DOHH2 (cell line): ENCODE data around the gene SCIN.

Experiments used
- H3F3A ChIP-seq: fragments of 200-600 bp; sonication (generic), shearing (Covaris generic); 2 replicates; pipeline ENCODE4 v1.6.0; 2016; ENCODE audit warnings: antibody characterized with exemption, mild to moderate bottlenecking; ENCODE audit not compliant: control insufficient read depth, insufficient read depth
- H3K27ac ChIP-seq: fragments of 200-600 bp; sonication (generic); 2 replicates; pipeline ENCODE4 v1.5.1; 2014; ENCODE audit warnings: low read depth, mild to moderate bottlenecking, low read length, moderate library complexity
- H3K27me3 ChIP-seq: fragments of 200-600 bp; sonication (generic); 2 replicates; pipeline ENCODE4 v1.6.1; 2014; ENCODE audit warnings: mild to moderate bottlenecking, low read length, mixed read lengths; ENCODE audit not compliant: control insufficient read depth
- H3K36me3 ChIP-seq: fragments of 200-600 bp; sonication (generic); 2 replicates; pipeline ENCODE4 v1.6.1; 2014; ENCODE audit warnings: mild to moderate bottlenecking, low read length, moderate library complexity, mixed read lengths; ENCODE audit not compliant: control insufficient read depth
- H3K4me1 ChIP-seq: fragments of 200-600 bp; sonication (generic); 2 replicates; pipeline ENCODE4 v1.6.1; 2014; ENCODE audit warnings: mild to moderate bottlenecking, low read length, mixed read lengths; ENCODE audit not compliant: control insufficient read depth
- H3K4me2 ChIP-seq: fragments of 200-600 bp; sonication (generic); 2 replicates; pipeline ENCODE4 v1.6.0; 2014; ENCODE audit warnings: mild to moderate bottlenecking, low read length, moderate library complexity
- H3K4me3 ChIP-seq: fragments of 200-600 bp; sonication (generic); 2 replicates; pipeline ENCODE4 v1.5.1; 2014; ENCODE audit warnings: mild to moderate bottlenecking, low read length, mixed read lengths
- H3K79me2 ChIP-seq: fragments of 200-600 bp; sonication (generic); 2 replicates; pipeline ENCODE4 v1.6.1; 2014; ENCODE audit warnings: mild to moderate bottlenecking, low read length, mixed read lengths; ENCODE audit not compliant: control insufficient read depth
- H3K9me2 ChIP-seq: fragments of 200-600 bp; sonication (generic); replicated peaks from 2 replicates; pipeline ENCODE4 v1.6.1; 2014; ENCODE audit warnings: mild to moderate bottlenecking, low read length, mixed read lengths; ENCODE audit not compliant: control insufficient read depth
- H3K9me3 ChIP-seq: fragments of 200-600 bp; sonication (generic); 2 replicates; pipeline ENCODE4 v1.6.1; 2014; ENCODE audit warnings: antibody characterized with exemption, low read length, mixed read lengths; ENCODE audit not compliant: control insufficient read depth, insufficient read depth
- H4K20me1 ChIP-seq: fragments of 200-600 bp; sonication (generic); 2 replicates; pipeline ENCODE4 v1.6.0; 2014; ENCODE audit warnings: low read depth, mild to moderate bottlenecking, antibody characterized with exemption, low read length, moderate library complexity; ENCODE audit not compliant: control insufficient read depth, insufficient read depth
- EZH2phosphoT487 ChIP-seq: fragments of 200-600 bp; sonication (generic); IDR thresholded peaks from 2 replicates; pipeline ENCODE4 v1.6.1; 2017; ENCODE audit warnings: borderline replicate concordance, mild to moderate bottlenecking, antibody characterized with exemption, low read length, moderate library complexity, mixed read lengths
- TF ChIP-seq, protein P1 (sequence below): fragments of 200-600 bp; sonication (generic); IDR thresholded peaks from one replicate; pipeline ENCODE4 v1.5.1; 2014; ENCODE audit warnings: antibody characterized with exemption, mild to moderate bottlenecking, low read depth, low read length; ENCODE audit not compliant: poor library complexity, severe bottlenecking

SCIN gene

DNA sequence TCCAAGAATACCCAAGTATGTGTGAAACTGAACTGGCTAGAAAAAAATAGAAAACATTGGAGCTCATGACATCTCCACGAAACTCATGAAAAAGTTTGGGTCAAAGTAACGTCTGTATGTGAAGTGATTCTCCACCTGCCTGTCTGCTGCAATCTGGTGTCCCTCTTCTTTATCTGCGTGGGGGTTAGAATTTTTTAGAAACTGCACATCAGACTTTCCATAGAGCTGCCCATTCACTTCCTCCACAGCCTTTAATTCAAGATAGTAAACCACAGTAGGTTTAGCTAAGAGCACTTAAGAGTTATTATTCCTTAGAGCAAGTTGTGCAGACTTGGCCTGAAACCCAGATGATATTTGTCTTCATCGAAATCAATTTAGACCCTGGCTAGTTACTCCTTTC lies 55.3 kb downstream of the SCIN start:
- Histone ChIP-seq H3K9me2 (no peaks in the 10 kb centered on the region), H3K79me2 (no peaks in the 10 kb centered on the region), H3K4me3 (no peak overlapping the region), H3K27ac (no peak overlapping the region), H3F3A (no peaks in the 10 kb centered on the region), H3K36me3 (no peaks in the 10 kb centered on the region), H4K20me1 (no peaks in the 10 kb centered on the region), H3K4me1 (no peaks in the 10 kb centered on the region), H3K4me2 (no peak overlapping the region), H3K27me3 (no peaks in the 10 kb centered on the region), H3K9me3 (no peaks in the 10 kb centered on the region)
- TF ChIP-seq EZH2phosphoT487: no peak
- TF ChIP-seq, protein P1, sequence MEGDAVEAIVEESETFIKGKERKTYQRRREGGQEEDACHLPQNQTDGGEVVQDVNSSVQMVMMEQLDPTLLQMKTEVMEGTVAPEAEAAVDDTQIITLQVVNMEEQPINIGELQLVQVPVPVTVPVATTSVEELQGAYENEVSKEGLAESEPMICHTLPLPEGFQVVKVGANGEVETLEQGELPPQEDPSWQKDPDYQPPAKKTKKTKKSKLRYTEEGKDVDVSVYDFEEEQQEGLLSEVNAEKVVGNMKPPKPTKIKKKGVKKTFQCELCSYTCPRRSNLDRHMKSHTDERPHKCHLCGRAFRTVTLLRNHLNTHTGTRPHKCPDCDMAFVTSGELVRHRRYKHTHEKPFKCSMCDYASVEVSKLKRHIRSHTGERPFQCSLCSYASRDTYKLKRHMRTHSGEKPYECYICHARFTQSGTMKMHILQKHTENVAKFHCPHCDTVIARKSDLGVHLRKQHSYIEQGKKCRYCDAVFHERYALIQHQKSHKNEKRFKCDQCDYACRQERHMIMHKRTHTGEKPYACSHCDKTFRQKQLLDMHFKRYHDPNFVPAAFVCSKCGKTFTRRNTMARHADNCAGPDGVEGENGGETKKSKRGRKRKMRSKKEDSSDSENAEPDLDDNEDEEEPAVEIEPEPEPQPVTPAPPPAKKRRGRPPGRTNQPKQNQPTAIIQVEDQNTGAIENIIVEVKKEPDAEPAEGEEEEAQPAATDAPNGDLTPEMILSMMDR: no peak

DNA sequence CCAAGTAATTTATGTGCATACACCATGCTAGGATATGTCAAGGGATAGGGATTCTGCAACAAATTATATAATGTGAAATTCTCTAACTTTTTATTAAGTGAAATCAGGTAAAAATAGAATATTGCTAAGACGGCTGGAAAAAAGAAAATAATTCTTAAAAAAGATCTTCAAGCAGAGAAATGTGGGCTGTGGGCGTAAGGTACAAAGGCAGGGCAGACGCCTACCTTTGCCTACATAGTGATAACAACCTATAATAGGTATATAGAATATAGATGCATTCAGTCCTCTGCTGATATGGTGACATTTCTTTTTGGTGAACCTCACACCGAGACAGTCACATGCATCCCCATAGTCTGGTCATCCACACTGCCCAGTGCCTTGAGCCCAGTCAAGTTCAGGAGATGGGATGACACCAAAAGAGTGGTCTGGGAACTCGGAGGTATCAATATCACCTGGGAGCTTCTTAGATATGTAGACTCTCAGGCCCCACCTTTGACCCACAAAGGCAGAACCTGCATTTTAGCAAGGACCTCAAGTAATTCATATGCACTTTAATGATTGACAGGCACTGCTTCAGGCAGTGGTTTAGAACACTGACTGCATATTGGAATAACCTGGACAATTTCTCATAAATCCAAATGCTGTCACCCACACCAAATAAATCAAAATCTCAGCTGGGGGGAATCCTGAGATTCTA lies 59.4 kb downstream of the SCIN start:
- Histone ChIP-seq H3K27ac (no peak overlapping the region), H3K4me1 (no peaks in the 10 kb centered on the region), H3K4me2 (no peak overlapping the region), H3K4me3 (no peak overlapping the region), H3F3A (no peaks in the 10 kb centered on the region), H3K27me3 (no peaks in the 10 kb centered on the region), H3K36me3 (no peaks in the 10 kb centered on the region), H3K79me2 (no peaks in the 10 kb centered on the region), H3K9me3 (no peaks in the 10 kb centered on the region), H4K20me1 (no peaks in the 10 kb centered on the region), H3K9me2 (no peaks in the 10 kb centered on the region)
- TF ChIP-seq, protein P1: no peak
- TF ChIP-seq EZH2phosphoT487: no peak

DNA sequence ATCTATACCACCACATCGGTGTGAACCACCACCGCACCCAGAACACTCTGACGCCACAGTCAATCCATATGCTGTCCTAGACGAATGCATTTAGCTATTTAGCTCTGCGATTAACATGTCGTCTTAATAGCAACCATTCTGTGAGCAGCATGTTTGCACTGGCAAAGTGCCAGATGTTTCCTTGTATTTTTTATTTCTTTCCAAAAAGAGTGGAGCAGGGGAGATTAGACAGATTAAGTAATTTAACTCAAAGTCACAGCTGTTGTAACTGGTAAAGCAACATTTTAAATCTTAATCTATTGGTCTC lies 59.9 kb downstream of the SCIN start:
- TF ChIP-seq, protein P1: no peak
- TF ChIP-seq EZH2phosphoT487: no peak
- Histone ChIP-seq H4K20me1 (no peaks in the 10 kb centered on the region), H3K4me1 (no peaks in the 10 kb centered on the region), H3K27ac (no peak overlapping the region), H3K36me3 (no peaks in the 10 kb centered on the region), H3K4me2 (no peak overlapping the region), H3K9me3 (no peaks in the 10 kb centered on the region), H3K79me2 (no peaks in the 10 kb centered on the region), H3K4me3 (no peak overlapping the region), H3K9me2 (no peaks in the 10 kb centered on the region), H3K27me3 (no peaks in the 10 kb centered on the region), H3F3A (no peaks in the 10 kb centered on the region)

DNA sequence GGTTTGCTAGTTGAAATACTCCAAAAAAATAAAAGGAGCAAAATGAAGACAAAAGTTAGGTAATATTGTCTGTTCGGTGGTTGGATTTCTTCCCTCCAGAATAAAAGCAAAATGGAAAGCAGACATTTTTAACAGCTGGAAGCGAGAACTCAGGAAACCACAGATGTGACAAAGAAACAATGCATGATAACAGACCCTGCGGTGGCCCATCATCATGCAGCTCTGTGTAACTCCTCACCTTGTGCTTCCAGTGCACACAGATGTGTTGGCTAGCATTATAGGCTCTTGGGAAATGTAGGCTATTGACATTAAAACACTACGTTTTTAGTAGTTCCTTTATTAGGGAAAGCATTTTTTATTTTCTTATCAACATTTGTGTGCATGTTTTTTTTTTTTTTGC lies 63.1 kb downstream of the SCIN start:
- Histone ChIP-seq H3K4me1 (no peaks in the 10 kb centered on the region), H3K4me3 (no peak overlapping the region), H3K27me3 (peaks cover 10% of the 10 kb centered on the region), H3F3A (no peaks in the 10 kb centered on the region), H3K27ac (no peak overlapping the region), H3K79me2 (no peaks in the 10 kb centered on the region), H3K9me3 (no peaks in the 10 kb centered on the region), H3K36me3 (no peaks in the 10 kb centered on the region), H4K20me1 (no peaks in the 10 kb centered on the region), H3K9me2 (no peaks in the 10 kb centered on the region), H3K4me2 (no peak overlapping the region)
- TF ChIP-seq, protein P1: no peak
- TF ChIP-seq EZH2phosphoT487: no peak
